IMR-90 (cell line): Measurements from ENCODE around the gene PTX4.

ENCODE experiments used
- FOS ChIP-seq: fragments of 150-350 bp; IDR thresholded peaks from 2 replicates; pipeline ENCODE4 v1.6.1; 2016; ENCODE audit warnings: low read depth, low read length
- MAFK ChIP-seq: IDR thresholded peaks from 2 replicates; pipeline ENCODE4 v1.6.1; 2012; ENCODE audit warnings: low read depth, low read length, improper control_type of control experiment
- MXI1 ChIP-seq: IDR thresholded peaks from 2 replicates; pipeline ENCODE4 v1.6.1; 2012; ENCODE audit warnings: low read depth, mild to moderate bottlenecking, low read length, moderate library complexity, borderline replicate concordance
- POLR2A ChIP-seq: IDR thresholded peaks from 2 replicates; pipeline ENCODE4 v1.6.1; 2012; ENCODE audit warnings: mild to moderate bottlenecking, low read depth, low read length
- RAD21 ChIP-seq: IDR thresholded peaks from 2 replicates; pipeline ENCODE4 v1.6.1; 2012; ENCODE audit warnings: low read length, improper control_type of control experiment
- RCOR1 ChIP-seq: IDR thresholded peaks from 2 replicates; pipeline ENCODE4 v1.6.1; 2012; ENCODE audit warnings: mild to moderate bottlenecking, low read length, improper control_type of control experiment; ENCODE audit not compliant: insufficient replicate concordance
- RFX5 ChIP-seq: IDR thresholded peaks from 2 replicates; pipeline ENCODE4 v1.8.0; 2012; ENCODE audit warnings: low read depth, mild to moderate bottlenecking, low read length, moderate library complexity
- TF ChIP-seq, protein P1 (sequence below): conservative IDR thresholded peaks from 2 replicates; pipeline ENCODE4 v1.5.1; 2012; ENCODE audit warnings: mild to moderate bottlenecking, low read depth, low read length, improper control_type of control experiment
- TF ChIP-seq, protein P2 (sequence below): fragments of 150-350 bp; IDR thresholded peaks from 2 replicates; pipeline ENCODE4 v1.6.1; 2017; ENCODE audit warnings: mild to moderate bottlenecking, antibody characterized with exemption, low read length, low read depth

DNA sequence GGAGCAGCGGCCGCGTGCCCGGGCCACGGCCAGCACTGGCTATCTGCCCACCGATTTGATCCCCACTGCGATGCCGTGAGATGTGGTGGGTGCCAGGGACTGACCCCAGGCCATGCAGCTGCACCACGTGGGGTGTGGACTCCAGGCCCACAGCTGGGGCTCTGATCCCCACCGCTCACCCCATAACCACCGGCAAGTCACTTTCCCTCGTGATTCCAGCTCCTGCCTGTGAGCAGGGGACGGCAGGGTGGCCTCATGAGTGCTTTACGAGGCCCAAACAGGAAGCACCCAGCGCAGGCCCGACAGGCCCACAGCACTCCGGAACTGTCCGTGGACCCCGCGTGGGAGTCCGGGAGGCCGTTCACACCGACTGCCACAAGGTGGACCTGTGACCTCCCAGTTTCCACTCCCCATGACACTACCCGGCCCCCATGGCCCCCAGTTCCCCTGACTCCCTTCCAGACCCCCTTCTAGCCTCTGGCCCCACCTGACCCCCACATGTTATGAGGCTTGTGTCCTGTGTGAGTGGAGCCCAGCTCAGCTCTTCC is 616 bp downstream of the PTX4 start:
- TF ChIP-seq POLR2A (no peak), MXI1 (no peak), FOS (no peak), MAFK (no peak), RAD21 (no peak), RFX5 (no peak), RCOR1 (no peak)
- TF ChIP-seq, protein P1, sequence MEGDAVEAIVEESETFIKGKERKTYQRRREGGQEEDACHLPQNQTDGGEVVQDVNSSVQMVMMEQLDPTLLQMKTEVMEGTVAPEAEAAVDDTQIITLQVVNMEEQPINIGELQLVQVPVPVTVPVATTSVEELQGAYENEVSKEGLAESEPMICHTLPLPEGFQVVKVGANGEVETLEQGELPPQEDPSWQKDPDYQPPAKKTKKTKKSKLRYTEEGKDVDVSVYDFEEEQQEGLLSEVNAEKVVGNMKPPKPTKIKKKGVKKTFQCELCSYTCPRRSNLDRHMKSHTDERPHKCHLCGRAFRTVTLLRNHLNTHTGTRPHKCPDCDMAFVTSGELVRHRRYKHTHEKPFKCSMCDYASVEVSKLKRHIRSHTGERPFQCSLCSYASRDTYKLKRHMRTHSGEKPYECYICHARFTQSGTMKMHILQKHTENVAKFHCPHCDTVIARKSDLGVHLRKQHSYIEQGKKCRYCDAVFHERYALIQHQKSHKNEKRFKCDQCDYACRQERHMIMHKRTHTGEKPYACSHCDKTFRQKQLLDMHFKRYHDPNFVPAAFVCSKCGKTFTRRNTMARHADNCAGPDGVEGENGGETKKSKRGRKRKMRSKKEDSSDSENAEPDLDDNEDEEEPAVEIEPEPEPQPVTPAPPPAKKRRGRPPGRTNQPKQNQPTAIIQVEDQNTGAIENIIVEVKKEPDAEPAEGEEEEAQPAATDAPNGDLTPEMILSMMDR, result no peak
- TF ChIP-seq, protein P2, sequence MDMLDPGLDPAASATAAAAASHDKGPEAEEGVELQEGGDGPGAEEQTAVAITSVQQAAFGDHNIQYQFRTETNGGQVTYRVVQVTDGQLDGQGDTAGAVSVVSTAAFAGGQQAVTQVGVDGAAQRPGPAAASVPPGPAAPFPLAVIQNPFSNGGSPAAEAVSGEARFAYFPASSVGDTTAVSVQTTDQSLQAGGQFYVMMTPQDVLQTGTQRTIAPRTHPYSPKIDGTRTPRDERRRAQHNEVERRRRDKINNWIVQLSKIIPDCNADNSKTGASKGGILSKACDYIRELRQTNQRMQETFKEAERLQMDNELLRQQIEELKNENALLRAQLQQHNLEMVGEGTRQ, result no peak
